GM18909 (cell line): ENCODE measurements around the gene CDC27.
"Not testable (repeated sequence)": the region's sequence is repeated elsewhere in the genome, so short reads cannot be mapped to it uniquely, and the experiment has no call there.

Experiments
- ATAC-seq: cut with Tn5 transposase; IDR thresholded peaks from one replicate; pipeline ENCODE4 v1.9.1; 2021; ENCODE audit warnings: mild to moderate bottlenecking; ENCODE audit not compliant: unreplicated experiment, poor library complexity

The CDC27 gene

GRCh38 chr17:47159315-47159714 is 29.8 kb downstream of the CDC27 start:
- no peak for ATAC-seq

- ATAC-seq, result no peak
These were observed 43.7 kb downstream of the CDC27 start for GRCh38 chr17:47145351-47145750.

GRCh38 chr17:47135235-47135634 is 53.9 kb downstream of the CDC27 start:
- no peak for ATAC-seq

GRCh38 chr17:47134354-47134753 is 54.7 kb downstream of the CDC27 start:
- ATAC-seq, result not testable (repeated sequence)

- ATAC-seq, result no peak
These were observed 57.3 kb downstream of the CDC27 start for GRCh38 chr17:47131761-47132160.

- not testable (repeated sequence) for ATAC-seq
These were observed 62.3 kb downstream of the CDC27 start for GRCh38 chr17:47126835-47127234.

GRCh38 chr17:47123262-47123661 is 65.8 kb downstream of the CDC27 start:
- ATAC-seq, result not testable (repeated sequence)

- ATAC-seq, result no peak
These were observed 68.5 kb downstream of the CDC27 start for GRCh38 chr17:47120521-47121095.

- ATAC-seq, result no peak
These were observed 69.2 kb downstream of the CDC27 start for GRCh38 chr17:47119746-47120520.

GRCh38 chr17:47117386-47117785 is 71.7 kb downstream of the CDC27 start:
- ATAC-seq, result no peak

- ATAC-seq, result no peak
These were observed 83.0 kb downstream of the CDC27 start for GRCh38 chr17:47106130-47106529.

GRCh38 chr17:47105246-47105645 is 83.8 kb downstream of the CDC27 start:
- ATAC-seq, result not testable (repeated sequence)

- ATAC-seq, result no peak
These were observed 86.2 kb downstream of the CDC27 start for GRCh38 chr17:47102914-47103313.

GRCh38 chr17:47099987-47100711 is 88.9 kb downstream of the CDC27 start:
- ATAC-seq, result peak; percentile 96

GRCh38 chr17:47099451-47099986 is 89.6 kb downstream of the CDC27 start:
- ATAC-seq, result no peak

GRCh38 chr17:47096343-47096742 is 92.8 kb downstream of the CDC27 start:
- ATAC-seq, result no peak

- ATAC-seq, result no peak
These were observed 93.8 kb downstream of the CDC27 start for GRCh38 chr17:47095268-47095667.

GRCh38 chr17:47087093-47087492 is 102.0 kb downstream of the CDC27 start:
- no peak for ATAC-seq

- ATAC-seq, result no peak
These were observed 103.4 kb downstream of the CDC27 start for GRCh38 chr17:47085736-47086135.

- ATAC-seq, result no peak
These were observed 110.3 kb downstream of the CDC27 start for GRCh38 chr17:47078801-47079200.

GRCh38 chr17:47077576-47077975 is 111.5 kb downstream of the CDC27 start:
- ATAC-seq, result no peak
